Right forelimb (tissue), 1 donor: ENCODE measurements around the gene NOS1AP.
"Not testable (repeated sequence)": the region's sequence is repeated elsewhere in the genome, so short reads cannot be mapped to it uniquely, and the experiment has no call there.

Source experiments
- DNase-seq: peaks from one replicate; pipeline ENCODE4 v3.0.0-alpha.2; 2018

The NOS1AP gene

DNA sequence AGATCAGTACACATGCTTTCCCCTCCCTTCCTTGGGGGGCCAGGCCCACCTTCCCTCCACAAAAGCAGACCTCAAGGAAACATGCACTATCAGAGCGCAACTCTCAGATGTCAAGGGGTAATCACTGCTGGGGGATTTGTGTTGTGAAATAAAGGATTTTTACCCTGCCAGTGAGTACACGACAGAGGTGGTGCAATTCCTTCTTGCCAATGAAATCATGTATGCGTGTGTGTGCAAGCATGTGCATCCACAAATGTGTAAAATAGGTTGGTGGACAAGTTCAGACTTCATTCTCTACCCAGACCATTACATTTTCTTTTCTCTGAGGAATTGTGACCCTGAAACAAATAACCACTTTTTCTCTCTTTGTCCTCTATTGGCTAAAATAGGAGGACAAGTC is 9.8 kb upstream of the NOS1AP start:
- no peak for DNase-seq

DNA sequence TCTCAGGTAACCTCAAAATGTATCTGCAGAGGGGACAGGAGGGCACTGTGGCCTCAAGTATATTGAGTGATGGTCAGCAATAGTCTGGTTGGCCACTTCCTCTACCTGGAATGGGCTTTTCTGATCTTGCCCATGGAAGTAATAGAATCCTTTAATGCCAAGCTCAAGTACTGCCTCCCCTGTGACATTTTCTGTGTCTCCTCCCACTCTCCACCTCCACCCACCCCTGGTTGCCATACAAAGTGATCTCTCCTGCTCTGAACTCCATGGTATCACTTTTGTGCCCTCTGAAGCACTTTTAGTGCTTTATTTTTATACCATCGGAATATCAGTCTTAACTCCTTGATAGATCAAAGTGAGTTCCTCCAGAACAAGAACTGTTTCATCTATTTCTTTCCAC is 9.2 kb upstream of the NOS1AP start:
- DNase-seq: no peak

DNA sequence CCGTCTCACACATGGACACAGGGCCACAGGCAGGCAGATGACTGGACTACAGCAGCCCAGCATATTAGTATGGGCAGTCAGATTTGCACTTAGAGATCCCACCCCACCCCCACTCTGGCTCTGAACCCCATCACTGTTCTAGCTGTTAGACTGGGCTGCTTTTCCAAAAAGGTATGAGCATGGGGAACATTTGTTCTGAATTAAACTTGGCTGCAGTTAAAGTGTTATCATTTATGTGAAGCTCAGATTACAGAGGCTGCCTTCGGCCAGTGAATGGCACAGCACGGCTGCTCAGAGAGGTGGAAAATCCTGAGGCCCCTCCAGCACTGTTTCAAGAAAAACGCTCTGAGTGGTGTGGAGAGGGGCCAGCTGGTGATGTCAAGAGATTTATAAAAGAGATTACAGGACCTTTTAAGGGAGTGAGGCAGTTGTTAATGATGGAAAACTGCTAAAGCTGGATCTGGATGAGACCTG is 6.9 kb upstream of the NOS1AP start:
- no peak for DNase-seq

GRCh38 chr1:162065016-162065415 is 4.5 kb upstream of the NOS1AP start:
- no peak for DNase-seq

- not testable (repeated sequence) for DNase-seq
These were observed 2.7 kb upstream of the NOS1AP start for GRCh38 chr1:162066836-162067235.

GRCh38 chr1:162067466-162067865 is 2.0 kb upstream of the NOS1AP start:
- no peak for DNase-seq

DNA sequence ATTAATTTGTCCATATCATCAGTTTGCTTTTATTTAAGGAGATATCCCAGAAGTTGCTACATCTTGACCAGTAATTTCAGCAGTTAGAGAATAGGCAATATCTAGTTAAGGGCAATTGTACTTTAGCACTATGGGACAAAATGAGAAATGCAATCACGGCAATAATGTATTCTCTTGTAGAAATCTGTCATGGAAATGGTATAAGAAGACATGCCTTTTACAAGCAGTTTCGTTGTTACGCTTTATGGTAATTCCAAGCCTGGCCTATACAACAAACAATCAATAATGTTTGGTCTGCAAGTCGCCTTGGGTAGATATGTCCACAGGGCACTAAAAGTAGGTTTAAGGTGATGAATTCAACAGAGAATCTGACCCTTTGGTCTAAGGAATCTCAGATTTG is 1.2 kb upstream of the NOS1AP start:
- no peak for DNase-seq

GRCh38 chr1:162070094-162070748 is 730 bp downstream of the NOS1AP start:
- peak; percentile 56 for DNase-seq

GRCh38 chr1:162070825-162071224 is 1.3 kb downstream of the NOS1AP start:
- no peak for DNase-seq

- no peak for DNase-seq
These were observed 3.2 kb downstream of the NOS1AP start for GRCh38 chr1:162072740-162073139.

- DNase-seq: no peak
These were observed 5.0 kb downstream of the NOS1AP start for GRCh38 chr1:162074276-162075005.

GRCh38 chr1:162075862-162076261 is 6.4 kb downstream of the NOS1AP start:
- DNase-seq: no peak

DNA sequence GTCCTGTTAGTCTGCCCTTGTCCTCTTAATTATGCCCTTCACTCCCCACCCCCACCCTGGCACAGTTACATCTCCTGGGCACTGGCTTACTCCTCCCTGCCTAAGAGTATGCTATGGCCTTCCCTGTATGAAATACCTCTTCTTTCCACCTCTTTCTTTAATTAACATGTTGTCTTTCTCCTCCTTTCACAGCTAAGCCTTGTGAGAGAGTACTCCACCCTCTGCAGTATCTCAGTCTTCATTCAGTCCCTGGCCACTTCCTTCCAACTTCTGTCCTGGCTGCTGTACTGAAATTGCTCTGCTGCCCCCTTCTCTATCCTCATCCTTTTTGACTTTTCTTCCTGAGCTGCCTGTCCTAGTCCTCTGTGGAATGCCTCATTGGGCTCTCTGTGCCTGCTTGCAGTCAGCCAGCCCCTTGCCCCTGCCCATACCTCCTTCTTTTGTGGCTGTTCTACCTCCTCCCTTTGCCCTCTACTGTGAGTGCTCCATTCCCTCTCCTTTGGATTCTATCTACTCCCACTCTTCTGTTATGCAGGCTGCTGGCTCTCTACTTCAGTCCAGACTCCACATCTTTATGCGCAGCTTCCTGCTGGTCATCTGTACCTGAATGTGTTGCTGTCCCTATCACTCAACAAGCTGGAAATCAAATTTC is 8.3 kb downstream of the NOS1AP start:
- no peak for DNase-seq

- no peak for DNase-seq
These were observed 9.5 kb downstream of the NOS1AP start for GRCh38 chr1:162079030-162079429.

DNA sequence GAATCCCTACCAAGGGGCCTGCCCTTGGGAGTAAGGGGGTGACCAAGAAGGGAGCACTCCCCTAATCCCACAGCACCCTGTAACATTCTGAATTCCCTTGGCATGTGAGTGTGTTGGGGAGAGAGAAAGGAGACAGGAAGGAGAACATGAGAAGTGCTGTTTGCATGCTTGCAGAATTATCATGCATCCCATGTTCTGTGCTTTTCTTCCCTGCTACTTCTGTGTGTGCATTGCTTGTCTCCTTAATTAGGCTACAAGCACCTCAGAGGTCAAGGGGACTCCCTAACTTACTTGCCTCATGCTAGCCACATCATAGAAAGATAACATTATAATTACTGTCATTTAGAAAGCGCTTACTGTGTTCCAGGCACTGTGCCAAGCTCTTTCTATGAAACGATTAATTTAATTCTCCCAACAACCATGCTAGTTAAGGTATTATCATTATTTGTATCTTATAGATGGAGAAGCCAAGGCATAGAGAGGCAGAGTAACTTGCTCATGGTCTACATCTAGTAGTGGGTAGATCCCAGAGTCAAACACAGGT is 11.1 kb downstream of the NOS1AP start:
- no peak for DNase-seq

GRCh38 chr1:162081316-162081715 is 11.8 kb downstream of the NOS1AP start:
- DNase-seq: no peak

GRCh38 chr1:162082080-162082479 is 12.6 kb downstream of the NOS1AP start:
- DNase-seq: not testable (repeated sequence)

GRCh38 chr1:162083273-162083672 is 13.8 kb downstream of the NOS1AP start:
- no peak for DNase-seq

- no peak for DNase-seq
These were observed 16.5 kb downstream of the NOS1AP start for GRCh38 chr1:162085991-162086390.

GRCh38 chr1:162087111-162087510 is 17.6 kb downstream of the NOS1AP start:
- no peak for DNase-seq

- DNase-seq: no peak
These were observed 18.1 kb downstream of the NOS1AP start for GRCh38 chr1:162087574-162087973.

DNA sequence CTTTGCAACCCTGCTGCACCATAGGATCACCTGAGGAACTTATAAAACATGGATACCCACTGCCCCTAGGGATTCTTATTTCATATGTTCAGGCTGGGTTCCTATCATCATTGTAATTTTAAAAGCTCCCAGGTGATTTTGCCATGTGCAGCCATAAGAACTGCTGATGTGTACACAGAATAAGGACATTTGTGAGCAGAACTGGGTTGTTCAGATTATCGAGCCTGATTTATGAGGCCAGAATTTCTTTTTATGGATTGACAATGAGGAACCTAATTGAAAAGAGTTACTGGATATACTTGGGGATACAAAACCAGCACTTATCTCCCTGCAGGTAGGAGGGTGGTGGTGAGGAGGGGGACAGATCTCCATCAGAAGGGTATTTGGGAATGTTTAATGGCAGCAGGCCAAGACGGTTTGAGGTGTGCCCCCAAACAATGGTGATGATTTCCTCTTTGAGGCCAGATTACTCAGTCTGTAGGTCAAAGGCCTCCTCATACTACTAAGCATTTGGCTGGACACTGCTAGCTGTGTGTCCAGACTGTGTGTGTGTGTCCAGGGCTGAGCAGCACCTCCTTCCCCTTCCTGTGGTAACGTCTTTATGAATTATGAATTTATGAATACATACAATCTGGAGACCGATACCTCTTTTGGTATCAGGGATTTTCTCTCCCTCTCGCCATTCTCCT is 18.9 kb downstream of the NOS1AP start:
- no peak for DNase-seq

- no peak for DNase-seq
These were observed 20.3 kb downstream of the NOS1AP start for GRCh38 chr1:162089748-162090147.
